Neural cell (in vitro differentiated cells): Measurements from ENCODE around the gene MARK1. TPM values are rescaled to one million over a fixed set of nuclear protein-coding genes. Genes with fewer than 3 reads are reported as not detected.

Experiments used
- H2AFZ ChIP-seq: fragments of 200-600, 300-800 bp; sonication (generic), shearing (Covaris generic); 2 replicates; pipeline ENCODE4 v1.6.0; 2014; ENCODE audit warnings: low read depth, mild to moderate bottlenecking, antibody characterized with exemption, low read length, moderate library complexity
- H3F3A ChIP-seq: fragments of 200-600 bp; shearing (Covaris generic); 2 replicates; pipeline ENCODE4 v1.6.1; 2016; ENCODE audit warnings: mild to moderate bottlenecking, moderate library complexity, mixed read lengths, antibody characterized with exemption, low read length; ENCODE audit not compliant: insufficient read depth, poor library complexity, severe bottlenecking
- H3K27ac ChIP-seq: fragments of 200-600, 300-800 bp; sonication (generic), shearing (Covaris generic); 2 replicates; pipeline ENCODE4 v1.5.1; 2014; ENCODE audit warnings: mild to moderate bottlenecking, low read length, moderate library complexity
- H3K27me3 ChIP-seq: fragments of 300-800, 200-600 bp; sonication (generic), shearing (Covaris generic); 2 replicates; pipeline ENCODE4 v1.6.0; 2014; ENCODE audit warnings: mild to moderate bottlenecking, low read depth, low read length, moderate library complexity; ENCODE audit not compliant: insufficient read depth
- H3K36me3 ChIP-seq: fragments of 300-800, 200-600 bp; sonication (generic), shearing (Covaris generic); 2 replicates; pipeline ENCODE4 v1.5.1; 2014; ENCODE audit warnings: mild to moderate bottlenecking, antibody characterized with exemption, low read length, moderate library complexity; ENCODE audit not compliant: insufficient read depth
- H3K4me2 ChIP-seq: fragments of 300-800, 200-600 bp; sonication (generic), shearing (Covaris generic); 2 replicates; pipeline ENCODE4 v1.6.0; 2014; ENCODE audit warnings: mild to moderate bottlenecking, low read length
- H3K4me3 ChIP-seq: fragments of 300-800, 200-600 bp; sonication (generic), shearing (Covaris generic); 2 replicates; pipeline ENCODE4 v1.5.1; 2014; ENCODE audit warnings: mild to moderate bottlenecking, low read length, moderate library complexity
- H3K79me2 ChIP-seq: fragments of 200-600 bp; shearing (Covaris generic); replicated peaks from 2 replicates; pipeline ENCODE4 v1.6.0; 2014; ENCODE audit warnings: mild to moderate bottlenecking, low read length, moderate library complexity; ENCODE audit not compliant: insufficient read depth
- H3K9ac ChIP-seq: fragments of 300-800, 200-600 bp; sonication (generic), shearing (Covaris generic); 2 replicates; pipeline ENCODE4 v1.6.1; 2016; ENCODE audit warnings: mild to moderate bottlenecking, low read length, mixed read lengths
- H3K9me2 ChIP-seq: fragments of 200-600 bp; shearing (Covaris generic); 2 replicates; pipeline ENCODE4 v1.6.1; 2016; ENCODE audit warnings: mild to moderate bottlenecking, low read length, mixed read lengths; ENCODE audit not compliant: insufficient read depth
- H3K9me3 ChIP-seq: fragments of 200-600, 300-800 bp; sonication (generic), shearing (Covaris generic); 2 replicates; pipeline ENCODE4 v1.6.1; 2016; ENCODE audit warnings: mild to moderate bottlenecking, mixed run types, low read length, moderate library complexity, mixed read lengths
- H4K20me1 ChIP-seq: fragments of 200-600 bp; shearing (Covaris generic); 2 replicates; pipeline ENCODE4 v1.6.1; 2016; ENCODE audit warnings: mild to moderate bottlenecking, mixed run types; ENCODE audit not compliant: insufficient read depth
- CTCF ChIP-seq: fragments of 450-650 bp; IDR thresholded peaks from 2 replicates; pipeline ENCODE4 v1.5.1; 2014; ENCODE audit warnings: antibody characterized with exemption, mild to moderate bottlenecking, moderate library complexity; ENCODE audit not compliant: poor library complexity, severe bottlenecking
- EP300 ChIP-seq: fragments of 450-650 bp; conservative IDR thresholded peaks from 2 replicates; pipeline ENCODE4 v1.6.1; 2014; ENCODE audit warnings: antibody characterized with exemption, mild to moderate bottlenecking, moderate library complexity; ENCODE audit not compliant: poor library complexity, severe bottlenecking
- EZH2 ChIP-seq: fragments of 200-600, 300-800 bp; shearing (Covaris generic), sonication (generic); IDR thresholded peaks from 2 replicates; pipeline ENCODE4 v1.6.1; 2014; ENCODE audit warnings: antibody characterized with exemption, low read length, borderline replicate concordance, mild to moderate bottlenecking; ENCODE audit not compliant: insufficient read depth, poor library complexity, severe bottlenecking
- MXI1 ChIP-seq: fragments of 450-650 bp; conservative IDR thresholded peaks from 2 replicates; pipeline ENCODE4 v1.6.1; 2014; ENCODE audit warnings: antibody characterized with exemption, mild to moderate bottlenecking; ENCODE audit not compliant: poor library complexity, severe bottlenecking
- POLR2AphosphoS5 ChIP-seq: IDR thresholded peaks from 2 replicates; pipeline ENCODE4 v1.6.1; 2012
- RAD21 ChIP-seq: fragments of 450-650 bp; conservative IDR thresholded peaks from 2 replicates; pipeline ENCODE4 v1.6.1; 2014; ENCODE audit warnings: antibody characterized with exemption, mild to moderate bottlenecking, moderate library complexity
- REST ChIP-seq: IDR thresholded peaks from 2 replicates; pipeline ENCODE4 v1.6.1; 2012; ENCODE audit warnings: borderline replicate concordance
- SMC3 ChIP-seq: fragments of 450-650 bp; conservative IDR thresholded peaks from 2 replicates; pipeline ENCODE4 v1.6.1; 2014; ENCODE audit warnings: antibody characterized with exemption, mild to moderate bottlenecking, moderate library complexity; ENCODE audit not compliant: poor library complexity
- TAF1 ChIP-seq: IDR thresholded peaks from 2 replicates; pipeline ENCODE4 v1.6.1; 2012; ENCODE audit warnings: low read depth
- polyA plus RNA-seq: library from polyadenylated mRNA; depleted of rRNA; stranded (reverse); fragments of >200 nt; gene quantifications from 2 replicates; pipeline ENCODE4 v1.2.3, GENCODE V29; 2014

Gene MARK1
- polyA plus RNA-seq, 1 donor from 2014 or later = 38.6 TPM

GRCh38 chr1:220572416-220572815 is 44.5 kb downstream of the MARK1 start:
- Histone ChIP-seq H3K4me2 (no peak overlapping the region), H3K9me3 (no peaks in the 10 kb centered on the region), H4K20me1 (no peaks in the 10 kb centered on the region), H3K9ac (no peak overlapping the region), H2AFZ (no peak overlapping the region), H3K27me3 (no peaks in the 10 kb centered on the region), H3K27ac (no peak overlapping the region), H3K36me3 (no peaks in the 10 kb centered on the region), H3K4me3 (no peak overlapping the region), H3K79me2 (peaks cover 8% of the 10 kb centered on the region), H3F3A (no peaks in the 10 kb centered on the region), H3K9me2 (no peaks in the 10 kb centered on the region)
- TF ChIP-seq MXI1 (no peak), EZH2 (no peak), POLR2AphosphoS5 (no peak), TAF1 (no peak), CTCF (no peak), REST (no peak), EP300 (no peak), RAD21 (no peak), SMC3 (no peak)

GRCh38 chr1:220573836-220574235 is 45.9 kb downstream of the MARK1 start:
- H3K27me3 ChIP-seq = no peaks in the 10 kb centered on the region
- H3K36me3 ChIP-seq = no peaks in the 10 kb centered on the region
- H3K4me3 ChIP-seq = no peak overlapping the region
- no peak overlapping the region for H2AFZ ChIP-seq
- no peak for TF ChIP-seq REST
- no peak for TF ChIP-seq SMC3
- no peaks in the 10 kb centered on the region for H3K9me3 ChIP-seq
- no peaks in the 10 kb centered on the region for H3F3A ChIP-seq
- peaks cover 3% of the 10 kb centered on the region for H3K79me2 ChIP-seq
- H3K9ac ChIP-seq = no peak overlapping the region
- H3K27ac ChIP-seq = no peak overlapping the region
- no peaks in the 10 kb centered on the region for H4K20me1 ChIP-seq
- H3K9me2 ChIP-seq = no peaks in the 10 kb centered on the region
- no peak overlapping the region for H3K4me2 ChIP-seq
